A673 (cell line): ENCODE data around the gene RFX1.

Experiments used
- EZH2 ChIP-seq: fragments of 200-600 bp; sonication (generic); IDR thresholded peaks from 2 replicates; pipeline ENCODE4 v1.6.1; 2017; ENCODE audit warnings: borderline replicate concordance, low read depth, mild to moderate bottlenecking, mixed read lengths, antibody characterized with exemption, low read length; ENCODE audit not compliant: poor library complexity, severe bottlenecking
- TF ChIP-seq, protein P1 (sequence below): fragments of 300-800, 200-600 bp; sonication (generic); conservative IDR thresholded peaks from 2 replicates; pipeline ENCODE4 v1.5.1; 2017; ENCODE audit warnings: low read depth, mild to moderate bottlenecking, antibody characterized with exemption, low read length, moderate library complexity, mixed read lengths

DNA sequence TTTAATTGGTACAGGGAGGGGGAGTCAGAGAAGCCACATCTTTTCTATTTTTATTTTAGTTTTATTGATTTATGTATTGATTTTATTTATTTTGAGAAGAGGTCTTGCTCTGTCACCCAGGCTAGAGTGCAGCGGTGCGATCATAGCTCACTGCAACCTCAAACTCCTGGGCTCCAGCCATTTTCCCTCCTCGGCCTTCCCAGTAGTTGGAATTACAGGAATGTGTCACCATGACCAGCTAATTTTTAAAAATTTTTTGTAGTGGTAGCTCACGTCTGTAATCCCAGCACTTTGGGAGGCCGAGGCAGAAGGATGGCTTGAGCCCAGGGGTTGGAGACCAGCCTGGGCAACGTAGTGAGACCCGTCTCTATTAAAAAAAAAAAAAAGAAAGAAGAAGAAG, 29.6 kb upstream of the RFX1 start:
- TF ChIP-seq, protein P1, sequence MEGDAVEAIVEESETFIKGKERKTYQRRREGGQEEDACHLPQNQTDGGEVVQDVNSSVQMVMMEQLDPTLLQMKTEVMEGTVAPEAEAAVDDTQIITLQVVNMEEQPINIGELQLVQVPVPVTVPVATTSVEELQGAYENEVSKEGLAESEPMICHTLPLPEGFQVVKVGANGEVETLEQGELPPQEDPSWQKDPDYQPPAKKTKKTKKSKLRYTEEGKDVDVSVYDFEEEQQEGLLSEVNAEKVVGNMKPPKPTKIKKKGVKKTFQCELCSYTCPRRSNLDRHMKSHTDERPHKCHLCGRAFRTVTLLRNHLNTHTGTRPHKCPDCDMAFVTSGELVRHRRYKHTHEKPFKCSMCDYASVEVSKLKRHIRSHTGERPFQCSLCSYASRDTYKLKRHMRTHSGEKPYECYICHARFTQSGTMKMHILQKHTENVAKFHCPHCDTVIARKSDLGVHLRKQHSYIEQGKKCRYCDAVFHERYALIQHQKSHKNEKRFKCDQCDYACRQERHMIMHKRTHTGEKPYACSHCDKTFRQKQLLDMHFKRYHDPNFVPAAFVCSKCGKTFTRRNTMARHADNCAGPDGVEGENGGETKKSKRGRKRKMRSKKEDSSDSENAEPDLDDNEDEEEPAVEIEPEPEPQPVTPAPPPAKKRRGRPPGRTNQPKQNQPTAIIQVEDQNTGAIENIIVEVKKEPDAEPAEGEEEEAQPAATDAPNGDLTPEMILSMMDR = no peak
- TF ChIP-seq EZH2 = no peak
